H1 (cell line): ENCODE data around the gene MYO5A. TPM values are rescaled to one million over a fixed set of nuclear protein-coding genes. Genes with fewer than 3 reads are reported as not detected.

Source experiments
- CTCF ChIA-PET: fragments of 300-600 bp; sonication (Branson Sonifier 250); formaldehyde crosslinking; loops from one replicate; lab custom pipeline; 2021; ENCODE audit not compliant: partially characterized antibody; lab: Charles Lee
- POLR2A ChIA-PET: fragments of 300-600 bp; sonication (Branson Sonifier 250); formaldehyde crosslinking; loops from one replicate; lab custom pipeline; 2021; ENCODE audit warnings: inconsistent platforms; ENCODE audit not compliant: partially characterized antibody; lab: Charles Lee
- DNase-seq, 2 experiments: peaks; one replicate each; pipeline versions ENCODE4 v3.0.0 to v3.0.0-alpha.2; 2010 to 2022; ENCODE audit warnings: low spot score in 2 of 2, low read depth in 1 of 2, mixed read lengths in 1 of 2
- FAIRE-seq: peaks from 2 replicates; lab custom pipeline; 2011; peaks lifted over from hg19 to GRCh38; lab: Jason Lieb, UNC
- H2AFZ ChIP-seq: 2 replicates; pipeline ENCODE4 v1.8.1; 2012; ENCODE audit warnings: low read length, inconsistent platforms
- H2AK5ac ChIP-seq: 2 replicates; pipeline ENCODE4 v1.6.1; 2013; ENCODE audit warnings: low read depth, low read length
- H2BK120ac ChIP-seq: replicated peaks from 2 replicates; pipeline ENCODE3; 2013; ENCODE audit warnings: low read depth, low read length, inconsistent platforms
- H2BK12ac ChIP-seq: 2 replicates; pipeline ENCODE4 v1.6.1; 2013; ENCODE audit warnings: low read depth, low read length
- H2BK15ac ChIP-seq: 2 replicates; pipeline ENCODE4 v1.6.1; 2013; ENCODE audit warnings: low read length
- H2BK20ac ChIP-seq: 2 replicates; pipeline ENCODE4 v1.6.1; 2013; ENCODE audit warnings: low read length
- H2BK5ac ChIP-seq: 2 replicates; pipeline ENCODE4 v1.6.1; 2013; ENCODE audit warnings: low read depth, low read length
- H3K14ac ChIP-seq: 2 replicates; pipeline ENCODE4 v1.6.1; 2013; ENCODE audit warnings: inconsistent platforms; ENCODE audit not compliant: insufficient read length
- H3K18ac ChIP-seq: 2 replicates; pipeline ENCODE4 v1.6.1; 2013; ENCODE audit warnings: low read length; ENCODE audit errors: extremely low read depth
- H3K23ac ChIP-seq: 2 replicates; pipeline ENCODE4 v1.6.1; 2013; ENCODE audit warnings: inconsistent platforms; ENCODE audit not compliant: insufficient read length
- H3K23me2 ChIP-seq: 2 replicates; pipeline ENCODE4 v1.6.1; 2013; ENCODE audit warnings: low read depth, low read length
- H3K27ac ChIP-seq: 2 replicates; pipeline ENCODE4 v1.6.1; 2011; ENCODE audit warnings: low read depth, low read length, inconsistent platforms
- H3K27me3 ChIP-seq, 4 experiments: replicated peaks in 1 of 4; 1 replicate in 1 of 4; 2 replicates in 3 of 4; pipeline versions ENCODE4 v1.6.1 to v1.8.1; 2011 to 2013; ENCODE audit warnings: low read length in 3 of 4, mild to moderate bottlenecking in 3 of 4, inconsistent platforms in 2 of 4, mixed read lengths in 2 of 4, moderate library complexity in 1 of 4; ENCODE audit not compliant: control insufficient read depth in 3 of 4, insufficient read depth in 3 of 4; ENCODE audit errors: extremely low read depth in 1 of 4
- H3K36me3 ChIP-seq, 4 experiments: 2 replicates each; pipeline versions ENCODE4 v1.6.1 to v1.8.1; 2011 to 2013; ENCODE audit warnings: mild to moderate bottlenecking in 4 of 4, low read length in 3 of 4, moderate library complexity in 2 of 4, control low read depth in 1 of 4, inconsistent platforms in 1 of 4; ENCODE audit not compliant: insufficient read depth in 4 of 4, control insufficient read depth in 2 of 4
- H3K4ac ChIP-seq: replicated peaks from 2 replicates; pipeline ENCODE3; 2013; ENCODE audit warnings: low read length, low read depth, mixed read lengths, inconsistent platforms; ENCODE audit not compliant: insufficient read length
- H3K4me1 ChIP-seq, 4 experiments: replicated peaks in 1 of 4; 1 replicate in 1 of 4; 2 replicates in 3 of 4; pipeline versions ENCODE4 v1.6.1 to v1.8.1; 2011 to 2013; ENCODE audit warnings: low read length in 3 of 4, inconsistent platforms in 2 of 4, mixed read lengths in 1 of 4; ENCODE audit not compliant: insufficient read depth in 4 of 4, control insufficient read depth in 3 of 4
- H3K4me2 ChIP-seq, 2 experiments: 2 replicates each; pipeline versions ENCODE4 v1.6.1 to v1.8.1; 2011 to 2013; ENCODE audit warnings: low read depth in 2 of 2, low read length in 2 of 2, control low read depth in 1 of 2, inconsistent platforms in 1 of 2, mild to moderate bottlenecking in 1 of 2; ENCODE audit not compliant: insufficient read depth in 1 of 2
- H3K4me3 ChIP-seq, 4 experiments: fragments of 200-600, 300-600 bp in 1 of 4; sonication (generic), shearing (Covaris generic), sonication (Bioruptor Twin) in 1 of 4; 2 replicates each; pipeline versions ENCODE4 v1.5.1 to v1.8.1; 2011 to 2016; ENCODE audit warnings: low read length in 4 of 4, low read depth in 3 of 4, control low read depth in 2 of 4, inconsistent platforms in 2 of 4, mild to moderate bottlenecking in 2 of 4, mixed read lengths in 1 of 4, moderate library complexity in 1 of 4; ENCODE audit not compliant: insufficient read depth in 2 of 4; ENCODE audit errors: extremely low read depth in 1 of 4
- H3K56ac ChIP-seq: replicated peaks from 2 replicates; pipeline ENCODE3; 2013; ENCODE audit warnings: low read depth, mild to moderate bottlenecking, mixed read lengths, low read length, inconsistent platforms; ENCODE audit not compliant: insufficient read length
- H3K79me1 ChIP-seq: 2 replicates; pipeline ENCODE4 v1.6.1; 2013; ENCODE audit warnings: low read depth, low read length, control low read depth
- H3K79me2 ChIP-seq, 2 experiments: 2 replicates each; pipeline versions ENCODE4 v1.6.1 to v1.8.1; 2012 to 2013; ENCODE audit warnings: low read length in 2 of 2, mild to moderate bottlenecking in 2 of 2, inconsistent platforms in 1 of 2; ENCODE audit not compliant: insufficient read depth in 2 of 2, control insufficient read depth in 1 of 2
- H3K9ac ChIP-seq, 4 experiments: replicated peaks in 1 of 4; 1 replicate in 1 of 4; 2 replicates in 3 of 4; pipeline versions ENCODE4 v1.6.1 to v1.8.1; 2011 to 2013; ENCODE audit warnings: low read depth in 3 of 4, low read length in 3 of 4, control low read depth in 2 of 4, mild to moderate bottlenecking in 2 of 4, moderate library complexity in 2 of 4, inconsistent platforms in 1 of 4; ENCODE audit errors: extremely low read depth in 1 of 4
- H3K9me3 ChIP-seq, 2 experiments: 2 replicates each; pipeline versions ENCODE4 v1.6.1 to v1.8.1; 2012 to 2013; ENCODE audit warnings: mild to moderate bottlenecking in 2 of 2, moderate library complexity in 2 of 2, control low read depth in 1 of 2, inconsistent platforms in 1 of 2, low read depth in 1 of 2, low read length in 1 of 2, mixed read lengths in 1 of 2; ENCODE audit not compliant: insufficient read depth in 2 of 2
- H4K20me1 ChIP-seq, 2 experiments: replicated peaks in 1 of 2; 2 replicates each; pipeline versions ENCODE3 to v1.8.1; 2011 to 2013; ENCODE audit warnings: inconsistent platforms in 2 of 2, low read length in 2 of 2, mild to moderate bottlenecking in 1 of 2; ENCODE audit not compliant: insufficient read depth in 2 of 2, control insufficient read depth in 1 of 2
- H4K5ac ChIP-seq: 2 replicates; pipeline ENCODE4 v1.6.1; 2013; ENCODE audit warnings: low read length, low read depth, mixed read lengths, inconsistent platforms; ENCODE audit not compliant: insufficient read length
- H4K8ac ChIP-seq: 2 replicates; pipeline ENCODE4 v1.8.0; 2013; ENCODE audit warnings: mild to moderate bottlenecking, moderate library complexity, low read length, inconsistent platforms; ENCODE audit not compliant: insufficient read depth; ENCODE audit errors: extremely low read depth
- H4K91ac ChIP-seq: replicated peaks from 2 replicates; pipeline ENCODE3; 2013; ENCODE audit warnings: low read length, mixed read lengths, inconsistent platforms; ENCODE audit not compliant: insufficient read length
- ASH2L ChIP-seq: fragments of 200-600, 300-600 bp; sonication (generic); IDR thresholded peaks from one replicate; pipeline ENCODE4 v1.7.1; 2017; ENCODE audit warnings: low read length
- BCL11A ChIP-seq, 2 experiments: IDR thresholded peaks; one replicate each; pipeline ENCODE4 v1.6.1; 2011; ENCODE audit warnings: low read depth in 2 of 2, low read length in 2 of 2, mild to moderate bottlenecking in 2 of 2
- CBX5 ChIP-seq: fragments of 300-800, 300-1000 bp; sonication (generic); IDR thresholded peaks from 2 replicates; pipeline ENCODE4 v1.7.1; 2016; ENCODE audit warnings: antibody characterized with exemption, low read length, low read depth
- FOSL1 ChIP-seq: IDR thresholded peaks from 2 replicates; pipeline ENCODE4 v1.6.1; 2011; ENCODE audit warnings: mild to moderate bottlenecking, low read depth, low read length, moderate library complexity; ENCODE audit not compliant: insufficient read depth
- KDM1A ChIP-seq: fragments of 200-600, 300-600 bp; sonication (generic); IDR thresholded peaks from 2 replicates; pipeline ENCODE4 v1.7.1; 2016; ENCODE audit warnings: mild to moderate bottlenecking, low read length, borderline replicate concordance
- RBBP5 ChIP-seq: IDR thresholded peaks from 2 replicates; pipeline ENCODE4 v1.7.1; 2012; ENCODE audit warnings: low read depth, mild to moderate bottlenecking, inconsistent platforms, low read length, moderate library complexity, borderline replicate concordance
- SAP30 ChIP-seq: fragments of 300-600 bp; sonication (generic); IDR thresholded peaks from 2 replicates; pipeline ENCODE4 v1.7.1; 2012; ENCODE audit warnings: low read length, moderate library complexity, mild to moderate bottlenecking, inconsistent platforms; ENCODE audit not compliant: insufficient read depth, insufficient replicate concordance
- SIX5 ChIP-seq: IDR thresholded peaks from 2 replicates; pipeline ENCODE4 v1.6.1; 2011; ENCODE audit warnings: mild to moderate bottlenecking, low read depth, low read length
- SP1 ChIP-seq: IDR thresholded peaks from 2 replicates; pipeline ENCODE4 v1.6.1; 2011; ENCODE audit warnings: low read depth, low read length
- TEAD4 ChIP-seq: IDR thresholded peaks from 2 replicates; pipeline ENCODE4 v1.6.1; 2012; ENCODE audit warnings: low read depth, low read length, inconsistent platforms, mixed read lengths
- WGBS, 2 experiments: shearing (Covaris generic) in 1 of 2; methylation state at CpG; one replicate each; pipeline versions ENCODE4 v1.1.6 to v1.1.7; 2013 to 2015; ENCODE audit warnings: low lambda C conversion rate in 2 of 2, mixed read lengths in 2 of 2, inconsistent platforms in 1 of 2, low coverage in 1 of 2, missing lambda C conversion rate in 1 of 2; ENCODE audit not compliant: insufficient replicate concordance in 2 of 2, insufficient coverage in 1 of 2, insufficient read length in 1 of 2; ENCODE audit errors: extremely low coverage in 1 of 2, missing lambda C conversion rate in 1 of 2; 5-methylcytosine and 5-hydroxymethylcytosine counted together
- polyA plus RNA-seq, 7 experiments: library from polyadenylated mRNA; depleted of rRNA in 3 of 7; stranded (reverse) in 5 of 7; unstranded in 2 of 7; fragments of >200 nt in 5 of 7; fragments of 200-250 nt in 2 of 7; gene quantifications; 1 replicate in 5 of 7; 2 replicates in 1 of 7; 4 replicates in 1 of 7; pipeline versions ENCODE4 v1.2.1 to v1.2.3, GENCODE V29; 2011 to 2013; ENCODE audit warnings: missing spikeins in 2 of 7, mixed read lengths in 2 of 7
- total RNA-seq: library from RNA; stranded (reverse); fragmentation: NEBNext Ultra II Directional; extraction: Animal tissue kit (Norgen Biotek cat#: 25700); gene quantifications from 2 replicates; pipeline ENCODE4 v1.2.1, GENCODE V29; 2021

The MYO5A gene
- total and polyA plus RNA-seq, 2 of the 8 experiments (the other 6 are each of a cell fraction or from before 2014, with no cell fraction given) = 11.4 to 24.7 TPM

DNA sequence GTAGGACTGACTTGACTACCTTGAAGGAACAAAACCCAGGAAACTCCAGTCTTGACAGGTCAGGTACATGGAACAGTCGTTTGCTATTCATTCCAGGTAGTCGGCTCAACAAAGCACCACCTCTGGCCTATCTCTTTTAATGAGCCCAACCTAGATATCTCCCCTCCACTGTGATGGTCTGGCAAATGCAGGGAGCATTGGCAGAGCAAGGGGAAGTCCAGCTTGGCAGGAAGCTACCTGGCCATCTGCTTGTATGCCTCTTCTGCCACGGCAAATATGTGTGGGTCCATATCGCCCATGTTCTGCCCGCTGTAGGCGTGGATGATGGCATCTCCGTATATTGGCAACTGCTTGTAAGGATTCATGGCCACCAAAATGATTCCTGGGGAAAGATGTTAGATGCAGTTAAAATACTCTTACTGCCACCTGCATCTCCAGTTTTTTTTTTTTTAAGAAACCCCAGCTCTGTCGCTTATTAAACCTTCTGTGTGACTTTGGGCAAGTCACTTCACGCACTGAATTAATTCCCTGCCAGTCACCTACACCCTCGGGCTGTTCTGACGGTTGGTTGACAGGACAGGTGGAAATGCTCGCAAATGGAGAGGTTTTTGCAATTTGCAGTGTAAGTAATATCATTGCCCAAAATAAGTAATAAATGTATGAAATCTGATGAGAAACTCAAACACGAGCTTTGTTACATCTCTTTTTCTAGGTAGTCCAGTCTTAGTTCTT, 249.9 kb downstream of the MYO5A start:
- no peak overlapping the region for H2BK12ac ChIP-seq
- H3K14ac ChIP-seq = no peak overlapping the region
- H2AFZ ChIP-seq = no peak overlapping the region
- no peak overlapping the region for H3K9ac ChIP-seq
- no peaks in the 10 kb centered on the region for H3K79me1 ChIP-seq
- no peak for DNase-seq
- WGBS, 2 experiments = 89% methylated on average over 13 of the region's 13 CpGs; no CpG with 5 or more reads in 1 of the 2 experiments
- no peak overlapping the region for H3K56ac ChIP-seq
- no peaks in the 10 kb centered on the region for H3K9me3 ChIP-seq
- no peak for FAIRE-seq
- H3K27me3 ChIP-seq = no peaks in the 10 kb centered on the region; a peak in 1 of 7 replicates
- no peak overlapping the region for H3K23ac ChIP-seq
- no peak overlapping the region for H2BK15ac ChIP-seq
- no peaks in the 10 kb centered on the region for H3K79me2 ChIP-seq
- H3K18ac ChIP-seq = no peak overlapping the region
- peaks cover 0 to 1% of the 10 kb centered on the region in 2 experiments for H4K20me1 ChIP-seq
- no peak overlapping the region for H4K5ac ChIP-seq
- H3K4me3 ChIP-seq = no peak overlapping the region
- H4K91ac ChIP-seq = no peak overlapping the region
- H3K4me1 ChIP-seq = no peaks in the 10 kb centered on the region
- ChIA-PET CTCF (interaction anchor here (0.7 to 4.0 kb wide), 9 partner anchors 10 to 455 kb away, joined by 3 to 33 read pairs (median 6); partner anchors contain the start of gene MYO5C), POLR2A (interaction anchor here (0.6 to 2.6 kb wide), 3 partner anchors 9 to 292 kb away, joined by 3 to 8 read pairs (median 4); no protein-coding TSS in a partner anchor)
- H2BK20ac ChIP-seq = no peak overlapping the region
- H2AK5ac ChIP-seq = no peak overlapping the region
- no peak overlapping the region for H3K27ac ChIP-seq
- no peaks in the 10 kb centered on the region; the same call in 1 of the 2 replicates for H3K23me2 ChIP-seq
- H3K4ac ChIP-seq = no peak overlapping the region
- no peak overlapping the region for H4K8ac ChIP-seq
- H2BK120ac ChIP-seq = no peak overlapping the region
- no peak overlapping the region for H3K4me2 ChIP-seq
- peaks cover 13 to 54% (median 34%) of the 10 kb centered on the region in 4 experiments for H3K36me3 ChIP-seq
- H2BK5ac ChIP-seq = no peak overlapping the region
- TF ChIP-seq SP1 (no peak), SAP30 (no peak), CBX5 (no peak), KDM1A (no peak), SIX5 (no peak), BCL11A (IDR thresholded peaks at IDR 0.05; ENCODE audit: low read depth in 2 of 2, low read length in 2 of 2) (no peak), TEAD4 (no peak), FOSL1 (no peak), RBBP5 (no peak), ASH2L (no peak)
